K562 (cell line): ENCODE data around the gene RBL1. TPM values are rescaled to one million over a fixed set of nuclear protein-coding genes. Genes with fewer than 3 reads are reported as not detected.

Experiments
- ATAC-seq: fragments of 200-7000 bp; cut with Tn5 transposase; 3 replicates; pipeline ENCODE4 v1.9.1; 2020; ENCODE audit warnings: moderate library complexity
- BruUV-seq: library from RNA; stranded (reverse); fragments of 400-500 nt; replicated peaks from 2 replicates; lab custom pipeline; 2021; lab: Mats Ljungman, UMichigan
- CTCF ChIA-PET: fragments of 300-600 bp; formaldehyde crosslinking; extraction: SDS; loops from one replicate; lab custom pipeline; 2021; ENCODE audit warnings: low intra/inter-chr PET ratio; lab: Yijun Ruan, JAX
- POLR2A ChIA-PET: fragments of 300-600, 350-650 bp; sonication (Branson Sonifier 250); formaldehyde crosslinking; extraction: SDS; loops from one replicate; lab custom pipeline; 2021; ENCODE audit warnings: antibody characterized with exemption, inconsistent platforms; lab: Yijun Ruan, JAX
- DNase-seq, 4 experiments: peaks; one replicate each; pipeline versions ENCODE4 v3.0.0 to v3.0.0-alpha.2; 2011 to 2018; ENCODE audit warnings: low spot score in 3 of 4, mixed read lengths in 3 of 4; ENCODE audit errors: extremely low read depth in 1 of 4
- FAIRE-seq: peaks from 2 replicates; lab custom pipeline; 2011; peaks lifted over from hg19 to GRCh38; lab: Jason Lieb, UNC
- H2AFZ ChIP-seq: 2 replicates; pipeline ENCODE4 v1.6.0; 2011; ENCODE audit warnings: low read depth, low read length, control low read depth, inconsistent platforms
- H3K27ac ChIP-seq: fragments of 200-600 bp; 3 replicates; pipeline ENCODE4 v1.8.0; 2011; ENCODE audit warnings: low read depth, mild to moderate bottlenecking, control low read depth, inconsistent platforms, low read length, moderate library complexity, mixed read lengths; ENCODE audit errors: extremely low read depth
- H3K27me3 ChIP-seq, 2 experiments: fragments of 300-600 bp in 1 of 2; 2 replicates in 1 of 2; 3 replicates in 1 of 2; pipeline versions ENCODE4 v1.6.0 to v1.8.0; 2011; ENCODE audit warnings: inconsistent platforms in 2 of 2, low read length in 2 of 2, mild to moderate bottlenecking in 1 of 2, mixed read lengths in 1 of 2, moderate library complexity in 1 of 2; ENCODE audit not compliant: control insufficient read depth in 2 of 2, insufficient read depth in 2 of 2
- H3K36me3 ChIP-seq: fragments of 300-600 bp; 3 replicates; pipeline ENCODE4 v1.8.0; 2011; ENCODE audit warnings: mild to moderate bottlenecking, low read length, inconsistent platforms; ENCODE audit not compliant: control insufficient read depth, insufficient read depth
- H3K4me1 ChIP-seq, 2 experiments: fragments of 200-600 bp in 1 of 2; replicated peaks in 1 of 2; 2 replicates in 1 of 2; 3 replicates in 1 of 2; pipeline versions ENCODE4 v1.5.1 to v1.8.0; 2011; ENCODE audit warnings: inconsistent platforms in 2 of 2, low read length in 2 of 2, mild to moderate bottlenecking in 1 of 2, mixed read lengths in 1 of 2, moderate library complexity in 1 of 2; ENCODE audit not compliant: control insufficient read depth in 2 of 2, insufficient read depth in 2 of 2
- H3K4me2 ChIP-seq: 2 replicates; pipeline ENCODE4 v1.6.1; 2011; ENCODE audit warnings: low read length, control low read depth, inconsistent platforms, mixed read lengths; ENCODE audit not compliant: insufficient read depth
- H3K4me3 ChIP-seq: fragments of 200-600 bp; sonication (generic), shearing (Covaris generic); 2 replicates; pipeline ENCODE4 v1.5.1; 2016; ENCODE audit warnings: control low read depth, inconsistent platforms
- H3K79me2 ChIP-seq: fragments of 200-600 bp; 3 replicates; pipeline ENCODE4 v1.8.0; 2011; ENCODE audit warnings: low read length, inconsistent platforms; ENCODE audit not compliant: control insufficient read depth, insufficient read depth
- H3K9ac ChIP-seq, 2 experiments: 2 replicates each; pipeline versions ENCODE4 v1.6.0 to v1.6.1; 2011; ENCODE audit warnings: low read depth in 2 of 2, low read length in 2 of 2, control low read depth in 1 of 2, inconsistent platforms in 1 of 2, mild to moderate bottlenecking in 1 of 2, mixed read lengths in 1 of 2; ENCODE audit not compliant: insufficient read depth in 1 of 2
- H3K9me1 ChIP-seq: one replicate; pipeline ENCODE4 v1.6.0; 2011; ENCODE audit warnings: inconsistent platforms, mild to moderate bottlenecking, low read length, moderate library complexity; ENCODE audit not compliant: control insufficient read depth, insufficient read depth
- H3K9me3 ChIP-seq: replicated peaks from 2 replicates; pipeline ENCODE4 v1.5.1; 2011; ENCODE audit warnings: low read depth, low read length, inconsistent platforms; ENCODE audit not compliant: control insufficient read depth, insufficient read depth
- H4K20me1 ChIP-seq: replicated peaks from 2 replicates; pipeline ENCODE4 v1.6.1; 2011; ENCODE audit warnings: low read length, inconsistent platforms, mixed read lengths; ENCODE audit not compliant: control insufficient read depth, insufficient read depth
- ILK ChIP-seq: fragments of 450-650 bp; IDR thresholded peaks from 2 replicates; pipeline ENCODE4 v1.6.1; 2016; ENCODE audit warnings: missing genetic modification characterization, low read depth, mild to moderate bottlenecking, missing compliant biosample characterization, moderate library complexity, borderline replicate concordance
- MXI1 ChIP-seq: IDR thresholded peaks from 2 replicates; pipeline ENCODE4 v1.6.1; 2011; ENCODE audit warnings: low read depth, mild to moderate bottlenecking, improper control_type of control experiment, low read length
- NFRKB ChIP-seq: fragments of 450-650 bp; IDR thresholded peaks from 2 replicates; pipeline ENCODE4 v1.6.1; 2016; ENCODE audit warnings: low read depth
- PTRF ChIP-seq: fragments of 450-650 bp; IDR thresholded peaks from 2 replicates; pipeline ENCODE4 v1.6.1; 2016; ENCODE audit warnings: mild to moderate bottlenecking, missing genetic modification characterization, missing compliant biosample characterization
- RBM25 ChIP-seq: fragments of 200-400 bp; formaldehyde crosslinking; IDR thresholded peaks from 2 replicates; pipeline ENCODE4 v1.6.1; 2018; ENCODE audit warnings: low read length, low read depth, moderate library complexity; ENCODE audit not compliant: severe bottlenecking
- SNRNP70 ChIP-seq: fragments of 200-400 bp; formaldehyde crosslinking; optimal IDR thresholded peaks from 2 replicates; pipeline ENCODE3; 2017; ENCODE audit warnings: low read depth, low read length
- TCF7 ChIP-seq: sonication (generic); IDR thresholded peaks from 2 replicates; pipeline ENCODE4 v1.6.1; 2016; ENCODE audit warnings: antibody characterized with exemption, borderline replicate concordance
- ZNF146 ChIP-seq: IDR thresholded peaks from one replicate; pipeline ENCODE4 v1.6.1; 2018; ENCODE audit warnings: missing compliant biosample characterization; ENCODE audit not compliant: unreplicated experiment
- ZNF274 ChIP-seq: IDR thresholded peaks from 2 replicates; pipeline ENCODE4 v1.6.1; 2011; ENCODE audit warnings: low read depth, mild to moderate bottlenecking, low read length, moderate library complexity, borderline replicate concordance
- ZNF282 ChIP-seq: sonication (generic); formaldehyde crosslinking; IDR thresholded peaks from 2 replicates; pipeline ENCODE4 v1.8.1; 2023; ENCODE audit warnings: missing genetic modification reagents
- ZNF699 ChIP-seq: fragments of 250-450 bp; sonication (Bioruptor Pico); IDR thresholded peaks from 2 replicates; pipeline ENCODE4 v1.8.0; 2021; ENCODE audit warnings: mild to moderate bottlenecking, moderate library complexity; ENCODE audit not compliant: insufficient replicate concordance
- WGBS: fragments of 100-300 bp; shearing (Covaris generic); methylation state at CpG from one replicate; pipeline ENCODE4 v1.1.6; 2016; ENCODE audit warnings: low coverage, mixed read lengths; ENCODE audit not compliant: insufficient coverage; ENCODE audit errors: missing lambda C conversion rate; 5-methylcytosine and 5-hydroxymethylcytosine counted together
- in situ Hi-C: fragments of 300-500 bp; cut with MboI; formaldehyde crosslinking; loops from 4 replicates; pipeline ENCODE4 v1.15.0; 2018; ENCODE audit warnings: inconsistent platforms, mixed read lengths
- intact Hi-C: fragments of 100-400 bp; cut with micrococcal nuclease; formaldehyde crosslinking; loops from 2 replicates; pipeline ENCODE4 v1.14.2; 2022
- polyA plus RNA-seq, 8 experiments: library from polyadenylated mRNA; depleted of rRNA in 4 of 8; stranded (reverse) in 5 of 8; unstranded in 3 of 8; fragments of >200 nt; fragmentation: Nextera tagmentation in 2 of 8; fragmentation: Illumina TruSeq in 1 of 8; extraction: Ambion mirVana in 2 of 8; extraction: Trizol in 1 of 8; gene quantifications; 2 replicates each; pipeline versions ENCODE4 v1.2.1 to v1.2.3, GENCODE V29; 2011 to 2014; ENCODE audit warnings: inconsistent platforms in 1 of 8, missing spikeins in 1 of 8
- total RNA-seq, 7 experiments: library from RNA; depleted of rRNA in 6 of 7; stranded (reverse); fragments of >200 nt in 6 of 7; fragmentation: Illumina TruSeq in 2 of 7; extraction: Trizol in 2 of 7; gene quantifications; 2 replicates each; pipeline versions ENCODE4 v1.2.1 to v1.2.3, GENCODE V29; 2011 to 2021; ENCODE audit warnings: low replicate concordance in 1 of 7

RBL1 gene
- total and polyA plus RNA-seq, 9 of the 15 experiments (the other 6 are each of a cell fraction or from before 2014, with no cell fraction given): 4.0 to 25.9 (median 15.6) TPM

DNA sequence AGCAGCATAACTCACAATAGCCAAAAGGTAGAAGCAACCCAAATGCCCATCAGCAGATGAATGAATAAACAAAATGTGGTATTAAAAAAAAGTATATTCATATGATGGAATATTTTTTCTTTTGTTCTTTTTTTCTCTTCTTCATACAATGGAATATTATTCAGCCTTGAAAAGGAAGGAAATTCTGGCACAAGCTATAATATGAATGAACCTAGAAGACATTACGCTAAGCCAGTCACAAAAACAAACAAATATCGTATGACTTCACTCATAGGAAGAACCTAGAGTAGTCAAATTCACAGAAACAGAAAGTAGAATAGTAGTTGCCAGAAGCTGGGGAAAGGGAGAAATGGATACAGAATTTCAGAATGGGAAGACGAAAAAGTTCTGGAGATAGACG, 63.7 kb downstream of the RBL1 start:
- Histone ChIP-seq H3K27me3 (no peaks in the 10 kb centered on the region), H4K20me1 (no peaks in the 10 kb centered on the region), H2AFZ (no peak overlapping the region), H3K4me2 (no peak overlapping the region), H3K9ac (no peak overlapping the region), H3K9me3 (no peaks in the 10 kb centered on the region; the same call in 1 of the 2 replicates), H3K4me3 (no peak overlapping the region), H3K4me1 (no peaks in the 10 kb centered on the region; a peak in 2 of 5 replicates), H3K27ac (no peak overlapping the region), H3K79me2 (no peaks in the 10 kb centered on the region), H3K36me3 (peaks cover 76% of the 10 kb centered on the region), H3K9me1 (no peaks in the 10 kb centered on the region)
- 93% methylated on average over 4 of the region's 4 CpGs for WGBS
- intact Hi-C loops (no loop called here), in situ Hi-C loops (no loop called here)
- no TSS peak for BruUV-seq
- ChIA-PET POLR2A (no interaction called here), CTCF (no interaction called here)
- TF ChIP-seq TCF7 (no peak), ZNF146 (CRISPR knock-in tag) (peak; percentile 36)
- ATAC-seq (no peak), DNase-seq (no peak), FAIRE-seq (no peak)

DNA sequence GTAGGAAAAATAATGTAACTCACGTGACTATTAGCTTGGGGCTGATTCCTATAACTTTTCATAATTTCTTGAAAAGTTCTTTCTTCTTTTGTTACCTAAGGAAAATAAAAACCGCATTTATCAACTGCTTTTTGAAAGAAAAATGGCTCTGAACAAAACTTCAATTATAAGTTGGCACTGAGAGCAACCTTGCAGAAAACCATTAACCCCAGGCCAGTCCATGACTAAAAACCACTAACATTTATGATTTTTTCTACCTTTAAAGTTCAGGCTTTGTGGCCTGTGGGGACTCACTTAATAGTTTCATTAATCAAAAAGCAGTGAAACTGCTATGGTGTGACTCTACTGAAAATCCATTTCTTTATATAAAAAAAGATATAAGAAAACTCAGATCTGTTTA, 75.2 kb downstream of the RBL1 start:
- intact Hi-C loops (no loop called here), in situ Hi-C loops (no loop called here)
- H3K27ac ChIP-seq: no peak overlapping the region
- ATAC-seq (no peak), FAIRE-seq (no peak), DNase-seq (no peak)
- H2AFZ ChIP-seq: no peak overlapping the region
- H3K27me3 ChIP-seq: no peaks in the 10 kb centered on the region
- CTCF ChIA-PET: no interaction called here
- BruUV-seq: no TSS peak
- H3K9ac ChIP-seq: no peak overlapping the region
- no peaks in the 10 kb centered on the region for H4K20me1 ChIP-seq
- H3K4me2 ChIP-seq: no peak overlapping the region
- no peaks in the 10 kb centered on the region for H3K4me1 ChIP-seq
- POLR2A ChIA-PET: no interaction called here
- 100% methylated on average over 2 of the region's 2 CpGs for WGBS
- no peaks in the 10 kb centered on the region for H3K9me3 ChIP-seq
- H3K79me2 ChIP-seq: no peaks in the 10 kb centered on the region
- H3K9me1 ChIP-seq: no peaks in the 10 kb centered on the region
- peaks cover 68% of the 10 kb centered on the region for H3K36me3 ChIP-seq
- H3K4me3 ChIP-seq: no peak overlapping the region
- TF ChIP-seq PTRF (tag) (no peak), ILK (no peak), RBM25 (no peak), MXI1 (no peak), ZNF699 (no peak), SNRNP70 (no peak), NFRKB (no peak), ZNF282 (CRISPR knock-in tag) (no peak), ZNF274 (no peak), ZNF146 (CRISPR knock-in tag) (no peak)
